ENCODE data around the gene NCAPG2.

GRCh38 chr7:158698657-158699195, 5.9 kb downstream of the NCAPG2 start:
- TF ChIP-seq POLR2A (IDR thresholded peaks at IDR 0.05; ENCODE audit: low read depth, low read length) (no peak), TAF1 (IDR thresholded peaks at IDR 0.05; ENCODE audit: low read depth, low read length) (no peak)

All from GM12891 (cell line).